Inflammatory macrophage treated with lipopolysaccharide for 4 hours (primary cell): ENCODE measurements around the gene FAM153A.
"Not testable (repeated sequence)": the region's sequence is repeated elsewhere in the genome, so short reads cannot be mapped to it uniquely, and the experiment has no call there.

Experiments used
- DNase-seq: peaks from one replicate; pipeline ENCODE4 v3.0.0-alpha.2; 2020

The FAM153A gene

DNA sequence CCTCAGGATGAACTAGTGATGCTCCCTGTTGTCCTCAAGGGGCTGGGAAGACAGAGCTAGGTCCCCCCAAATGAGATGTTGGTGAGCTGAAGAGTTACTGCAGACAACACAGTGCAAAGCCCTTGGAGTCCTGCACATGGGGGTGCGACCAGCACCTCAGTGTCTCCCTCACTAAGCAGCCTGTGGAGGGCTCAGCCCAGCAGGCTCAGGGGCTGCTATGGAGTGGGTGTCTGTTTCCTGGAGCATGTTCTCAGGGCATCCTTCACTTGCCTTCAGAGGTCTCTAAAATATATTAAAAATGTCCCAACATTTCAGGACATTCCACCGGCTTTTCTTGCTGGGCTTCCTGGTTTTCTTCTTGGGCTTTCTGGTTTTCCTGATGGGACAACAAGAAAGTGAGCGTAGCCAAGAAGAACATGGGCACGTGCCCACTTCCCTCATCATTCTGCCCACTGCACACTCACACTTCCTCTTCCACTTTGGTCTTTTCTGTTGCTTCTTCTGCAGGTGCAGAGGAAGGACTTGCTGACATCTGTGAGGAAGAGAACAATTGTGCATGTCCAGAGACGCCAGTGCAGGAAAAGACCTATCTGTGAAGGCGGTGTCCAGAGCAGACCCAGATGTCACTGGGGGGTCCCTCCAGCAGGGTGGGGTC is 58.7 kb downstream of the FAM153A start:
- not testable (repeated sequence) for DNase-seq

DNA sequence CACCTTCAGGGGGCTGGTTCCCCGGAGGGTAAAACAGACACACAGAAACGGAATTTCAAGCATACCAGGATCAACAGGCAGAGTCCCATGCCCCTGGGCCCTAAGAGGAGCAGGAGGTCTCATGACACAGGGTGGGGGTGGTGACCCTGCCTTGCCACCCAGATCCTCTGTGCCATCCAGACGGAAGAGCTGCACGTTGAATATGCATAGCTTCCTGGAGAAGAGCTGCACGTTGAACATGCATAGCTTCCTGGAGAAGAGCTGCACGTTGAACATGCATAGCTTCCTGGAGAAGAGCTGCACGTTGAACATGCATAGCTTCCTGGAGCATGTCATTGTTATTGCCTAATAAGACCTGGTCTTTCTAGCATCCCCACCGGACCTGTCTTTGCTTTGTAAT is 59.9 kb downstream of the FAM153A start:
- DNase-seq: not testable (repeated sequence)

DNA sequence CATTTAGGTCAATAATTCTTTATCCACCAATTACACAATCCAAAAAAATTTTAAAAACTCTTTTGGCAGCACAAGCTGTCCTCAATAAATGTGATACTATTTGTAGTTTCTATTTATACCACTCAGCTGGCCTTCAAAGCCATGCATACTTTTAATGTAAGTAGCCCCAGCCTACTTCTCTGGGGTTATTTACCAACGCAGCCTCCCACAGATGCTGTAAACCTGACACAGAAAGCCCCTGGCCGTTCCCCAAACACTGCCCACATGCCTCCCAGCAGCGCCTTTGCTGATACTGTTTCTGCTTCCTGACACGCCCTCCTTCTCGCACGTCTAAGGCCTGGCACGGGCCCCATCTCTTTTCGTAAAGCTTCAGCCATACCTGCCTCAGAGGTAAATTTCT is 62.7 kb downstream of the FAM153A start:
- DNase-seq: not testable (repeated sequence)

DNA sequence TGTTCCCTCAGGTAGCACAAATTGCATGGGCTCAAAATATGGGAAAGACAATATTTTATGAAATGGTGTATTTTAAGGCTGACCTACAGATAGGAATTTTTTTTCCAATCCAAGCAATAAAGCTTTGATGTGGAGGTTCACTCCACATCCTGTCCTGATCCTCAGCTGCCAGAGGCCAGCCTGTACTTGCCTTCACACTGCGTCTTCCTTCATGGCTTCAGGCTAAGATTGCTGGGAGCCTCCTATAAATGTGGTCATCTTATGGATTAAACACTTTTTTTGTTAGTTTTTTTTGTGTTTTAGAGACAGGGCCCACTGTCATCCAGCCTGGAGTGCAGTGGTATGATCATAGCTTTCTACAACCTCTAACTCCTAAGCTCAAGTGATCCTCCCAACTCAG is 67.3 kb downstream of the FAM153A start:
- not testable (repeated sequence) for DNase-seq

DNA sequence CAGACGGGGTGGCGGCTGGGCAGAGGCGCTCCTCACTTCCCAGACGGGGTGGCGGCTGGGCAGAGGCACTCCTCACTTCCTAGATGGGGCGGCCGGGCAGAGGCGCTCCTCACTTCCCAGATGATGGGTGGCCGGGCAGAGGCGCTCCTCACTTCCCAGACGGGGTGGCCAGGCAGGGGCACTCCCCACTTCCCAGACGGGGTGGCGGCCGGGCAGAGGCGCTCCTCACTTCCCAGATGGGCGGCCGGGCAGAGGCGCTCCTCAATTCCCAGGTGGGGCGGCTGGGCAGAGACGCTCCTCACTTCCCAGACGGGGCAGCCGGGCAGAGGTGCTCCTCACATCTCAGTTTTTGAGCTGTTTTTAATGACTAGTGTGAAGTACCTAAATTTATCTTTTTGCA is 86.6 kb downstream of the FAM153A start:
- not testable (repeated sequence) for DNase-seq

GRCh38 chr5:177695356-177695930 is 87.3 kb downstream of the FAM153A start:
- not testable (repeated sequence) for DNase-seq

DNA sequence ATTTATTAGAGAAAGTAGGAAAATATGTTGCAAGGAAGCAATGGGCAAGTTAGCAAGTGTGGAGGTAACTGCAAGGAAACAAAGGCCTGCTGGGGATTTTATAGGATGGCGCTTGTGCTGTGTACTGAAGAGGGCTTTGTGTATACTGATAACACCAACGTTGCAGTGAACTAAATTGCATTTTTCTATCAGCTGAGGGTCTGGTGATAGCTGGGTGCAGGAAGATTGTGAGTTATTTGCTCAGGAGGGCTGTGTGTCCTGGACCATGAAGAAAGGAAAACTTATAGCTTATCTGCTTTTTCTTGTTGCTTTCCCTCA is 88.2 kb downstream of the FAM153A start:
- DNase-seq: not testable (repeated sequence)

DNA sequence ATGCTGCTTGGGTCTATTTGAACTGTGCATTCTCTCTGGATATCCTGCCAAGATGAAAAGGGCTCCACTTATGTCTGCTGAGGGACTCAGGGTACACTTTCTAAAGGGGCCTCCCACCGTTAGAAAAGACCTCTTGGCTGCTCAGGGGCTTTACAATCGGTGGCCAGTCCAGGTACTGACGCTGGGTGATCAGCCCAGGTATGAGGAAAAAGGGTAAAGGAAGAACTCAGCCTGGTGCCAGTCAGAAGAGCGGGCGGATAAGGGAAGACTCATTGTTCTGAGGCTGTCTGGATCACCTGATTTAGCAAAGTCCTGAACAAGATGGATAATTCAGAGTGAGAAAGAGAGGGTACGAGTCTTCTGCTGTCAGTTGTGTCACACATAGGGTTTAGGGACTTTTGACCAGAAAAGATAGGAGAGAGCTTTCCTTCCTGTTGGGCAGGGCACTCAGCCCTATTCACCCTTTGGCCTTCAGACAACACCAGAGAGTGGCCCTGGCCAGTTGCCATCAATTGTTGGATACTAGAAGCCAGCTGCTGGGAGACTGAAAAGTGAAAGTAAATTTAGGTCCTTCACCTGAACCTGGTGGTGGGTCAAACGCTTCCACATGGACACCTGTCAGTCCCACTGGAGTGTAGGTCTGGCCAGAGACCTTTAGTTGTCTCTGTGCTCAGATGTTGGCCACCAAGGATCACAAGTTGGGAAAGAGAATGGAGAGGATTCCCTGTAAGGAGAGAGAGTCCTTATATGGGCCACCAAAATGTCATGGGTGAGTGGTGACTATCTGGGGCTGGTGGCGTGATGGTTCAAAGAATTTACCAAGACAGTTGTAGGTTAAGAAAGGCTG is 88.8 kb downstream of the FAM153A start:
- not testable (repeated sequence) for DNase-seq

DNA sequence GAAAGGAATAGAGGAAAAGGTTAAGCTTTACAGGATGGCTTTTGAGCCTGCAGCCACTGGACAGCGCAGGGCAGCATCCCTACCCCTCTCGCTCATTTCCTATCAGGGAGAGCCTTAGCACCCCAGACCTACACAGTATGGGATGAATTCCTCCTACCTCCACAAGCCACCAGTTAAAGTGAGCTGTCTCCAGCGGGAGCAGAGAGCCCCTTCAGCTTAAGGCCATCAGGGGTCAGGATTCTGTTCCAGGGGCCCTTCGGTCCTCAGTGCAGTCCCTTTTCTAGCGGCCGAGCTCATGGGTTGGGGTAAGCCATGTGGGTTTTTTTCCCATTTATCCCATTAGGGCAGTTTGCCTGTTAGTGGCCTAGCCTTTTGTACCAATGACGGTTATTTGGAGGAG is 89.7 kb downstream of the FAM153A start:
- not testable (repeated sequence) for DNase-seq

DNA sequence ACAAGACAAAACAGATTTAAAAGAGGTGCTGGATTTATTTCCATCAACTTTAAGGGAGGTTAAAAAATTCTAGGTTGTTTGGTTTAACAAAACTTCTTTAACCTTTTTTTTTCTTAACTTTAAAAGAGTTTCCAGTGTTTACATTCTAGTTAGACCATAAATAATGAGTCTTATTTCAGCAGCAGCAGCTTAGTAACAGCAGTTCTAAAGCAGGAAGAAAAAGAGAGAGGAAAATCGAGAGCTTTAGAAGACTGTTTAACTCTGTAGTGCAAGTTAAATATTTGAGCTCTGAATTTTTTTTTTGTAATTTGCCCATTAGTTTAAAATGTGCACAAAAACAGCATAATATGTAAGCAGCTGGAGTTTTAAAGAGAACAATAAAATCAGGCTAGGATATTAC is 90.2 kb downstream of the FAM153A start:
- DNase-seq: not testable (repeated sequence)

DNA sequence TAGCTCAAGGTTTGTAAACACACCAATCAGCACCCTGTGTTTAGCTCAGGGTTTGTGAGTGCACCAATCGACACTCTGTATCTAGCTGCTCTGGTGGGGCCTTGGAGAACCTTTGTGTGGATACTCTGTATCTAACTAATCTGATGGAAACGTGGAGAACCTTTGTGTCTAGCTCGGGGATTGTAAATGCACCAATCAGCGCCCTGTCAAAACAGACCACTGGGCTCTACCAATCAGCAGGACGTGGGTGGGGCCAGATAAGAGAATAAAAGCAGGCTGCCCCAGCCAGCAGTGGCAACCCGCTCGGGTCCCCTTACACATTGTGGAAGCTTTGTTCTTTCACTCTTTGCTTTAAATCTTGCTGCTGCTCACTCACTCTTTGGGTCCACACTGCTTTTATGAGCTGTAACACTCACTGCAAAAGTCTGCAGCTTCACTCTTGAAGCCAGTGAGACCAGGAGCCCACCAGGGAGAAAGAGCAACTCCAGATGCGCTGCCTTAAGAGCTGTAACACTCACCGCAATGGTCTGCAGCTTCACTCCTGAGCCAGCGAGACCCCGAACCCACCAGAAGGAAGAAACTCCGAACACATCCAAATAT is 93.6 kb downstream of the FAM153A start:
- DNase-seq: not testable (repeated sequence)

GRCh38 chr5:177688091-177688490 is 94.6 kb downstream of the FAM153A start:
- not testable (repeated sequence) for DNase-seq

DNA sequence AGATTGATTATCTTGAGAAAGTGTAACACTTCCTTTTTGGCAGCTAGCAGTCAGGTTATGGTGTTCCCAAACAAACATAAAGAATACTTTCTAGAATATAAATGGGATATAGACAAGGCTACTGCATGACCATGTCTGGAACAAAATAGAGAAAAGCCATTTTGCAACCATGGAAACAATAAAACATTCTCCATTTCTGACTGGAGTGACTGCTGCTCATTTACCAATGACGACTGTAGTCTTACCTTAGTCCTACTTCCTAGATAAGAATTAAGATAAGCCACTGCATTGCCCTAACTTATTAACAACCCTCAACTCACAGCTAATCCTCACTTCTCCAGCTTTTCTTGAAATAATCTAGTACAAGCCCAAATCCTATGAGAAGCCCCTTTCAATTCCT is 100.8 kb downstream of the FAM153A start:
- DNase-seq: not testable (repeated sequence)
